Astrocyte (in vitro differentiated cells and primary cell): ENCODE data around the gene LMNTD2. TPM values are rescaled to one million over a fixed set of nuclear protein-coding genes. Genes with fewer than 3 reads are reported as not detected.
A peak's percentile ranks its signal among the peaks of the same experiment; 100 is the strongest.

ENCODE experiments used
- DNase-seq: peaks from one replicate; pipeline ENCODE4 v3.0.0-alpha.2; 2010; ENCODE audit warnings: low read depth
- FAIRE-seq: peaks from 2 replicates; lab custom pipeline; 2011; peaks lifted over from hg19 to GRCh38; lab: Jason Lieb, UNC
- H2AFZ ChIP-seq: 2 replicates; pipeline ENCODE4 v1.6.0; 2012; ENCODE audit warnings: low read depth, low read length, inconsistent platforms
- H3K27ac ChIP-seq: 2 replicates; pipeline ENCODE4 v1.5.1; 2011; ENCODE audit warnings: low read depth, low read length, inconsistent platforms
- H3K27me3 ChIP-seq: 2 replicates; pipeline ENCODE4 v1.6.0; 2011; ENCODE audit warnings: low read length, inconsistent platforms; ENCODE audit not compliant: insufficient read depth
- H3K36me3 ChIP-seq: 2 replicates; pipeline ENCODE4 v1.5.1; 2011; ENCODE audit warnings: low read length, inconsistent platforms; ENCODE audit not compliant: insufficient read depth
- H3K4me1 ChIP-seq: 2 replicates; pipeline ENCODE4 v1.5.1; 2011; ENCODE audit warnings: low read length, inconsistent platforms; ENCODE audit not compliant: insufficient read depth
- H3K4me2 ChIP-seq: 2 replicates; pipeline ENCODE4 v1.6.0; 2012; ENCODE audit warnings: low read length, inconsistent platforms
- H3K4me3 ChIP-seq: 2 replicates; pipeline ENCODE4 v1.5.1; 2011; ENCODE audit warnings: low read depth, mild to moderate bottlenecking, low read length, inconsistent platforms; ENCODE audit not compliant: insufficient read depth
- H3K79me2 ChIP-seq: 2 replicates; pipeline ENCODE4 v1.6.0; 2012; ENCODE audit warnings: mild to moderate bottlenecking, low read length, inconsistent platforms; ENCODE audit not compliant: insufficient read depth
- H3K9ac ChIP-seq: 2 replicates; pipeline ENCODE4 v1.6.0; 2012; ENCODE audit warnings: mild to moderate bottlenecking, low read length, inconsistent platforms
- H3K9me3 ChIP-seq: 2 replicates; pipeline ENCODE4 v1.5.1; 2012; ENCODE audit warnings: low read depth, mild to moderate bottlenecking, low read length, inconsistent platforms; ENCODE audit not compliant: insufficient read depth
- H4K20me1 ChIP-seq: 2 replicates; pipeline ENCODE4 v1.6.0; 2012; ENCODE audit warnings: low read length, inconsistent platforms; ENCODE audit not compliant: insufficient read depth
- H3K27ac Mint-ChIP-seq: one replicate; pipeline ENCODE4 v1.8.0; 2021; ENCODE audit warnings: mild to moderate bottlenecking, mixed read lengths; ENCODE audit not compliant: unreplicated experiment
- H3K27me3 Mint-ChIP-seq: one replicate; pipeline ENCODE4 v1.8.0; 2021; ENCODE audit warnings: low read depth, mixed read lengths; ENCODE audit not compliant: unreplicated experiment
- H3K36me3 Mint-ChIP-seq: one replicate; pipeline ENCODE4 v1.8.0; 2021; ENCODE audit warnings: low read depth, mixed read lengths; ENCODE audit not compliant: unreplicated experiment
- H3K4me1 Mint-ChIP-seq: one replicate; pipeline ENCODE4 v1.8.0; 2021; ENCODE audit warnings: low read depth, mixed read lengths; ENCODE audit not compliant: unreplicated experiment
- H3K4me3 Mint-ChIP-seq: one replicate; pipeline ENCODE4 v1.8.0; 2021; ENCODE audit warnings: mild to moderate bottlenecking, moderate library complexity, mixed read lengths; ENCODE audit not compliant: unreplicated experiment
- H3K9me3 Mint-ChIP-seq: one replicate; pipeline ENCODE4 v1.8.0; 2021; ENCODE audit warnings: mild to moderate bottlenecking, mixed read lengths; ENCODE audit not compliant: unreplicated experiment
- EZH2 ChIP-seq: IDR thresholded peaks from 2 replicates; pipeline ENCODE4 v1.6.1; 2012; ENCODE audit warnings: mild to moderate bottlenecking, low read length, inconsistent platforms; ENCODE audit not compliant: insufficient read depth
- total RNA-seq: library from RNA; stranded (reverse); gene quantifications from 2 replicates; pipeline ENCODE4 v1.2.1, GENCODE V29; 2021
- TF ChIP-seq, protein P1 (sequence below): IDR thresholded peaks from 2 replicates; pipeline ENCODE4 v1.5.1; 2011; ENCODE audit warnings: low read depth, mild to moderate bottlenecking, inconsistent platforms, low read length, moderate library complexity; ENCODE audit not compliant: insufficient read depth

Gene LMNTD2
- total RNA-seq, 1 donor from 2014 or later, result 2.8 TPM

DNA sequence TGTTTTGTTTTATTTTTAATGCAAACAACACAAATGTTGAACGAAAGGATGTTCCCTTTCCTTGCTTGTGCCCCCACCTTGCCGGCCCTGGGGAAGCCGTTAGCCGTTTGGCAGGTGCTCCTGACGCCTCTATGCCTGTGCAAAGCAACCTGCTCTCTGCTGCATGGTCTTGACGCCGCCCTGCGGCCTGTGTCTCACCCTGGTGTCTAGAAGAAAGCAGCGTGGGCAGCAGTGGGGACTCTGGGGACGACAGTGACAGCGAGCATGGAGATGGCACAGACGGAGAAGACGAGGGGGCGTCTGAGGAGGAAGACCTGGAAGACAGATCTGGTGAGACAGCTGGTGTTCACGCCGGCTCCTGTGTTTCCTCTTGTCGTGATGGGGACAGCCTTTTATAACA is 21.2 kb upstream of the LMNTD2 start:
- peaks cover 14% of the 10 kb centered on the region for H3K4me1 ChIP-seq
- H3K27ac ChIP-seq, result no peak overlapping the region
- H2AFZ ChIP-seq, result no peak overlapping the region
- no peaks in the 10 kb centered on the region for H3K27me3 Mint-ChIP-seq
- peaks cover 79% of the 10 kb centered on the region for H4K20me1 ChIP-seq
- H3K4me3 ChIP-seq, result no peak overlapping the region
- no peak overlapping the region for H3K4me2 ChIP-seq
- FAIRE-seq, result no peak
- TF ChIP-seq, protein P1, sequence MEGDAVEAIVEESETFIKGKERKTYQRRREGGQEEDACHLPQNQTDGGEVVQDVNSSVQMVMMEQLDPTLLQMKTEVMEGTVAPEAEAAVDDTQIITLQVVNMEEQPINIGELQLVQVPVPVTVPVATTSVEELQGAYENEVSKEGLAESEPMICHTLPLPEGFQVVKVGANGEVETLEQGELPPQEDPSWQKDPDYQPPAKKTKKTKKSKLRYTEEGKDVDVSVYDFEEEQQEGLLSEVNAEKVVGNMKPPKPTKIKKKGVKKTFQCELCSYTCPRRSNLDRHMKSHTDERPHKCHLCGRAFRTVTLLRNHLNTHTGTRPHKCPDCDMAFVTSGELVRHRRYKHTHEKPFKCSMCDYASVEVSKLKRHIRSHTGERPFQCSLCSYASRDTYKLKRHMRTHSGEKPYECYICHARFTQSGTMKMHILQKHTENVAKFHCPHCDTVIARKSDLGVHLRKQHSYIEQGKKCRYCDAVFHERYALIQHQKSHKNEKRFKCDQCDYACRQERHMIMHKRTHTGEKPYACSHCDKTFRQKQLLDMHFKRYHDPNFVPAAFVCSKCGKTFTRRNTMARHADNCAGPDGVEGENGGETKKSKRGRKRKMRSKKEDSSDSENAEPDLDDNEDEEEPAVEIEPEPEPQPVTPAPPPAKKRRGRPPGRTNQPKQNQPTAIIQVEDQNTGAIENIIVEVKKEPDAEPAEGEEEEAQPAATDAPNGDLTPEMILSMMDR, result no peak
- TF ChIP-seq EZH2, result no peak
- H3K9me3 Mint-ChIP-seq, result no peaks in the 10 kb centered on the region
- no peak overlapping the region for H3K4me3 Mint-ChIP-seq
- no peak overlapping the region for H3K27ac Mint-ChIP-seq
- H3K9ac ChIP-seq, result no peak overlapping the region
- no peaks in the 10 kb centered on the region for H3K27me3 ChIP-seq
- no peak for DNase-seq
- H3K9me3 ChIP-seq, result no peaks in the 10 kb centered on the region
- peaks cover 84% of the 10 kb centered on the region for H3K79me2 ChIP-seq
- H3K36me3 ChIP-seq, result peaks cover 8% of the 10 kb centered on the region
- peaks cover 16% of the 10 kb centered on the region for H3K36me3 Mint-ChIP-seq
- peaks cover 37% of the 10 kb centered on the region for H3K4me1 Mint-ChIP-seq

DNA sequence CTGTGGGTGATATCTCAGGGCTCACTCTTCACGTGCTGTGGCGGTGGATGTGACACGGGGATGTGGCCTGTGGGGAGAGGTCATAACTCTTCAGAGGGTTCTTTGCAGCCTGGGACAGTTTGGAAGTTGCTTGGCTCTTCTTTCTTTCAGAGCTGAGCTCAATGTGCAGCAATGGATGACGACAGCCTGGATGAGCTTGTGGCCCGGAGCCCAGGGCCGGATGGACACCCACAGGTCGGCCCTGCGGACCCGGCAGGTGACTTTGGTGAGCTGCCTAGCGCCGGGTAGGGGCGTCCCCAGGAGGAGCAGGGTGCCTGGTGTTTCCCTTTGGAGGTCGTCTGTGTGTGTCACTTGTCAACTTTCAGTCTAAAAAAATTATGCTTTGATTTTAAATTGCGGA is 20.8 kb upstream of the LMNTD2 start:
- Histone ChIP-seq H4K20me1 (peaks cover 75% of the 10 kb centered on the region), H3K4me2 (no peak overlapping the region), H3K9ac (no peak overlapping the region), H2AFZ (no peak overlapping the region), H3K4me1 (peaks cover 14% of the 10 kb centered on the region), H3K36me3 (peaks cover 8% of the 10 kb centered on the region), H3K27ac (no peak overlapping the region), H3K27me3 (no peaks in the 10 kb centered on the region), H3K79me2 (peaks cover 81% of the 10 kb centered on the region), H3K9me3 (no peaks in the 10 kb centered on the region), H3K4me3 (no peak overlapping the region)
- no peak for DNase-seq
- TF ChIP-seq EZH2, result no peak
- TF ChIP-seq, protein P1, result no peak
- peak overlapping the region; percentile 72 for H3K4me3 Mint-ChIP-seq
- H3K27me3 Mint-ChIP-seq, result no peaks in the 10 kb centered on the region
- FAIRE-seq, result no peak
- H3K4me1 Mint-ChIP-seq, result peaks cover 34% of the 10 kb centered on the region
- no peaks in the 10 kb centered on the region for H3K9me3 Mint-ChIP-seq
- H3K27ac Mint-ChIP-seq, result no peak overlapping the region
- H3K36me3 Mint-ChIP-seq, result peaks cover 13% of the 10 kb centered on the region

DNA sequence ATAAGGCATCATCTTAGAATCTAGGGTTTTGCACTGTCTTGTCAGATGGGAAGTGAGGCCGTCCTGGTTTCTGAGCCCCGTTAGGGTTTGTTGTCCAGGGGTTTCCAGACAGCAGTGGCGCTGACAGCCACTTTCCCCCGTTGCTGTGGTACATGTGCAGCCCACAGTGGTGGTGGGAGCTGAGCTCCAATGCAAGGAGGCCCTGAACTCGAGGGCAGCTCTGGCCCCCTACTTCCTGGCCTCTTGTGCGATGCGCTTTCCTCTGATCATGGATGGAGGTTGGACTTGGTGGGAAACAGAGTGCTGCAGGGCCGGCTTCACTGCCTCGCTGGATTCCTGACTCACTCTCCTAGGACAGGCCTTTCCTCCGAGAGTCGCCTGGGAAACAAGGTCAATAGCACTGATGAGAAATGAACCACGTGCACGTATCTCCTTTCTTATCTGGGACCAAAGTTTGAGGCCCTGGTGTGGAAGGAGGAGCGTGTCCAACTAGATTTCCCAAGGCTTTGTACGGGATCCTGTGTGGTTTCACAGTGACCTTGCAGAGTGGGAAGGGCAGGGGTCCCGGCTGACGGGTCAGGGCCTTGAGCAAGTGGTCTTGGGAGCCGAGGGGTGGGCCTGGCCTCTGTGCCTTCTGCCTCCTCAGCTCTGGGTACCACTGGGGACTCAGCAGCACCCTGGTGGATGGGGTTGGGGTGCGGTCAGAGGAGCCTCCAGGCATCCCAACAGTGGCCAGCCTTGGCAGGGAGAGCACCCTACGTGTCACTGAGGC is 19.5 kb upstream of the LMNTD2 start:
- H3K36me3 ChIP-seq, result peaks cover 5% of the 10 kb centered on the region
- no peaks in the 10 kb centered on the region for H3K9me3 ChIP-seq
- FAIRE-seq (no peak), DNase-seq (no peak)
- Mint-ChIP-seq H3K4me1 (peaks cover 32% of the 10 kb centered on the region), H3K9me3 (no peaks in the 10 kb centered on the region), H3K27me3 (peaks cover 2% of the 10 kb centered on the region), H3K4me3 (peak overlapping the region; percentile 54), H3K36me3 (peaks cover 12% of the 10 kb centered on the region), H3K27ac (peak overlapping the region; percentile 58)
- no peak overlapping the region for H3K9ac ChIP-seq
- TF ChIP-seq, protein P1, result no peak
- TF ChIP-seq EZH2, result no peak
- no peak overlapping the region for H3K4me3 ChIP-seq
- H2AFZ ChIP-seq, result no peak overlapping the region
- peak overlapping the region; percentile 96 for H3K4me2 ChIP-seq
- H3K4me1 ChIP-seq, result peaks cover 14% of the 10 kb centered on the region
- H4K20me1 ChIP-seq, result peaks cover 68% of the 10 kb centered on the region
- H3K79me2 ChIP-seq, result peaks cover 74% of the 10 kb centered on the region
- H3K27ac ChIP-seq, result no peak overlapping the region
- H3K27me3 ChIP-seq, result peaks cover 2% of the 10 kb centered on the region
